Measurements from ENCODE around the gene ZFPM1.

- TF ChIP-seq, protein P1, sequence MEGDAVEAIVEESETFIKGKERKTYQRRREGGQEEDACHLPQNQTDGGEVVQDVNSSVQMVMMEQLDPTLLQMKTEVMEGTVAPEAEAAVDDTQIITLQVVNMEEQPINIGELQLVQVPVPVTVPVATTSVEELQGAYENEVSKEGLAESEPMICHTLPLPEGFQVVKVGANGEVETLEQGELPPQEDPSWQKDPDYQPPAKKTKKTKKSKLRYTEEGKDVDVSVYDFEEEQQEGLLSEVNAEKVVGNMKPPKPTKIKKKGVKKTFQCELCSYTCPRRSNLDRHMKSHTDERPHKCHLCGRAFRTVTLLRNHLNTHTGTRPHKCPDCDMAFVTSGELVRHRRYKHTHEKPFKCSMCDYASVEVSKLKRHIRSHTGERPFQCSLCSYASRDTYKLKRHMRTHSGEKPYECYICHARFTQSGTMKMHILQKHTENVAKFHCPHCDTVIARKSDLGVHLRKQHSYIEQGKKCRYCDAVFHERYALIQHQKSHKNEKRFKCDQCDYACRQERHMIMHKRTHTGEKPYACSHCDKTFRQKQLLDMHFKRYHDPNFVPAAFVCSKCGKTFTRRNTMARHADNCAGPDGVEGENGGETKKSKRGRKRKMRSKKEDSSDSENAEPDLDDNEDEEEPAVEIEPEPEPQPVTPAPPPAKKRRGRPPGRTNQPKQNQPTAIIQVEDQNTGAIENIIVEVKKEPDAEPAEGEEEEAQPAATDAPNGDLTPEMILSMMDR (IDR thresholded peaks at IDR 0.05), result no peak
- TF ChIP-seq REST (IDR thresholded peaks at IDR 0.05; ENCODE audit: insufficient read depth in 1 of 2, low read depth in 2 of 2, low read length in 1 of 2), result no peak
- TF ChIP-seq POLR2AphosphoS5 (IDR thresholded peaks at IDR 0.05; ENCODE audit: low read depth, low read length), result no peak
- TF ChIP-seq TCF7L2 (IDR thresholded peaks at IDR 0.05; ENCODE audit: low read depth, low read length), result no peak
- no peak for TF ChIP-seq SIN3A (IDR thresholded peaks at IDR 0.05; ENCODE audit: borderline replicate concordance, insufficient read depth, low read depth, low read length)
Measured at GRCh38 chr16:88462396-88462795, 9.3 kb downstream of the ZFPM1 start.

Measured in Panc1 (cell line).